Measurements from ENCODE around the gene PSMD2.

Gene PSMD2

GRCh38 chr3:184308744-184309143 is 9.7 kb downstream of the PSMD2 start:
- no peaks in the 10 kb centered on the region for H3K27me3 ChIP-seq (ENCODE audit: low read depth, low read length)
- no peak overlapping the region for H3K27ac ChIP-seq (ENCODE audit: low read length)
- no peaks in the 10 kb centered on the region for H3K9me3 ChIP-seq (ENCODE audit: control insufficient read depth in 1 of 2, low read length in 2 of 2)
- H3K36me3 ChIP-seq (ENCODE audit: control insufficient read depth in 1 of 2, insufficient read depth in 2 of 2, low read length in 2 of 2) = peaks cover 39 to 49% of the 10 kb centered on the region in 2 donors
- H3K4me3 ChIP-seq (ENCODE audit: low read depth in 1 of 2, low read length in 2 of 2) = no peak overlapping the region
- no peaks in the 10 kb centered on the region for H3K4me1 ChIP-seq (ENCODE audit: control insufficient read depth in 1 of 2, insufficient read depth in 2 of 2, low read length in 2 of 2)

GRCh38 chr3:184311633-184312032 is 12.6 kb downstream of the PSMD2 start:
- Histone ChIP-seq H3K27me3 (ENCODE audit: low read depth, low read length) (no peaks in the 10 kb centered on the region), H3K27ac (ENCODE audit: low read length) (no peak overlapping the region), H3K4me1 (ENCODE audit: control insufficient read depth in 1 of 2, insufficient read depth in 2 of 2, low read length in 2 of 2) (peaks cover under 1 to 4% of the 10 kb centered on the region in 2 donors), H3K9me3 (ENCODE audit: control insufficient read depth in 1 of 2, low read length in 2 of 2) (no peaks in the 10 kb centered on the region), H3K36me3 (ENCODE audit: control insufficient read depth in 1 of 2, insufficient read depth in 2 of 2, low read length in 2 of 2) (peaks cover 17 to 32% of the 10 kb centered on the region in 2 donors), H3K4me3 (ENCODE audit: low read depth in 1 of 2, low read length in 2 of 2) (no peak overlapping the region)

GRCh38 chr3:184314363-184314699 is 15.3 kb downstream of the PSMD2 start, which contains the start of gene EIF4G1:
EIF4G1 (plus strand) TSS chr3:184314606; CDS start chr3:184315797, 1,191 bp downstream.
- H3K4me3 ChIP-seq (ENCODE audit: low read depth in 1 of 2, low read length in 2 of 2) = peak within 1 kb of the TSS; percentile 77 to 79
- H3K4me1 ChIP-seq (ENCODE audit: control insufficient read depth in 1 of 2, insufficient read depth in 2 of 2, low read length in 2 of 2) = peaks cover 11 to 29% of the 10 kb centered on the region in 2 donors
- peak within 1 kb of the TSS; percentile 89 for H3K27ac ChIP-seq (ENCODE audit: low read length)
- H3K9me3 ChIP-seq (ENCODE audit: control insufficient read depth in 1 of 2, low read length in 2 of 2) = no peaks in the 10 kb centered on the region
- H3K36me3 ChIP-seq (ENCODE audit: control insufficient read depth in 1 of 2, insufficient read depth in 2 of 2, low read length in 2 of 2) = peaks cover 8 to 26% of the 10 kb centered on the region in 2 donors
- H3K27me3 ChIP-seq (ENCODE audit: low read depth, low read length) = no peaks in the 10 kb centered on the region

GRCh38 chr3:184314700-184315542 is 15.9 kb downstream of the PSMD2 start:
- peak overlapping the region; percentile 89 for H3K27ac ChIP-seq (ENCODE audit: low read length)
- H3K27me3 ChIP-seq (ENCODE audit: low read depth, low read length) = no peaks in the 10 kb centered on the region
- no peaks in the 10 kb centered on the region for H3K9me3 ChIP-seq (ENCODE audit: control insufficient read depth in 1 of 2, low read length in 2 of 2)
- H3K4me1 ChIP-seq (ENCODE audit: control insufficient read depth in 1 of 2, insufficient read depth in 2 of 2, low read length in 2 of 2) = peaks cover 16 to 35% of the 10 kb centered on the region in 2 donors
- peak overlapping the region; percentile 77 to 79 for H3K4me3 ChIP-seq (ENCODE audit: low read depth in 1 of 2, low read length in 2 of 2)
- H3K36me3 ChIP-seq (ENCODE audit: control insufficient read depth in 1 of 2, insufficient read depth in 2 of 2, low read length in 2 of 2) = peaks cover 8 to 29% of the 10 kb centered on the region in 2 donors

GRCh38 chr3:184315543-184315867 is 16.5 kb downstream of the PSMD2 start:
- Histone ChIP-seq H3K4me3 (ENCODE audit: low read depth in 1 of 2, low read length in 2 of 2) (peak overlapping the region; percentile 77 to 79), H3K27me3 (ENCODE audit: low read depth, low read length) (no peaks in the 10 kb centered on the region), H3K27ac (ENCODE audit: low read length) (peak overlapping the region; percentile 89), H3K9me3 (ENCODE audit: control insufficient read depth in 1 of 2, low read length in 2 of 2) (no peaks in the 10 kb centered on the region), H3K4me1 (ENCODE audit: control insufficient read depth in 1 of 2, insufficient read depth in 2 of 2, low read length in 2 of 2) (peaks cover 21 to 39% of the 10 kb centered on the region in 2 donors), H3K36me3 (ENCODE audit: control insufficient read depth in 1 of 2, insufficient read depth in 2 of 2, low read length in 2 of 2) (peaks cover 12 to 32% of the 10 kb centered on the region in 2 donors)

- H3K27ac ChIP-seq (ENCODE audit: low read length) = peak overlapping the region; percentile 89
- H3K36me3 ChIP-seq (ENCODE audit: control insufficient read depth in 1 of 2, insufficient read depth in 2 of 2, low read length in 2 of 2) = peaks cover 18 to 37% of the 10 kb centered on the region in 2 donors
- no peaks in the 10 kb centered on the region for H3K27me3 ChIP-seq (ENCODE audit: low read depth, low read length)
- no peaks in the 10 kb centered on the region for H3K9me3 ChIP-seq (ENCODE audit: control insufficient read depth in 1 of 2, low read length in 2 of 2)
- H3K4me1 ChIP-seq (ENCODE audit: control insufficient read depth in 1 of 2, insufficient read depth in 2 of 2, low read length in 2 of 2) = peaks cover 24 to 44% of the 10 kb centered on the region in 2 donors
- H3K4me3 ChIP-seq (ENCODE audit: low read depth in 1 of 2, low read length in 2 of 2) = peak overlapping the region; percentile 77 to 79
Measured at GRCh38 chr3:184315871-184316661, 17.0 kb downstream of the PSMD2 start.

- Histone ChIP-seq H3K9me3 (ENCODE audit: control insufficient read depth in 1 of 2, low read length in 2 of 2) (no peaks in the 10 kb centered on the region), H3K27me3 (ENCODE audit: low read depth, low read length) (no peaks in the 10 kb centered on the region), H3K36me3 (ENCODE audit: control insufficient read depth in 1 of 2, insufficient read depth in 2 of 2, low read length in 2 of 2) (peaks cover 25 to 44% of the 10 kb centered on the region in 2 donors), H3K27ac (ENCODE audit: low read length) (peak overlapping the region; percentile 89), H3K4me1 (ENCODE audit: control insufficient read depth in 1 of 2, insufficient read depth in 2 of 2, low read length in 2 of 2) (peaks cover 24 to 51% of the 10 kb centered on the region in 2 donors), H3K4me3 (ENCODE audit: low read depth in 1 of 2, low read length in 2 of 2) (peak overlapping the region; percentile 77 to 79)
Measured at GRCh38 chr3:184316792-184317191, 17.8 kb downstream of the PSMD2 start.

- Histone ChIP-seq H3K9me3 (ENCODE audit: control insufficient read depth in 1 of 2, low read length in 2 of 2) (no peaks in the 10 kb centered on the region), H3K27ac (ENCODE audit: low read length) (no peak overlapping the region), H3K36me3 (ENCODE audit: control insufficient read depth in 1 of 2, insufficient read depth in 2 of 2, low read length in 2 of 2) (peaks cover 29 to 49% of the 10 kb centered on the region in 2 donors), H3K4me1 (ENCODE audit: control insufficient read depth in 1 of 2, insufficient read depth in 2 of 2, low read length in 2 of 2) (peaks cover 24 to 56% of the 10 kb centered on the region in 2 donors), H3K4me3 (ENCODE audit: low read depth in 1 of 2, low read length in 2 of 2) (peak overlapping the region in 1 of 2 donors; percentile 79), H3K27me3 (ENCODE audit: low read depth, low read length) (no peaks in the 10 kb centered on the region)
Measured at GRCh38 chr3:184317201-184317600, 18.2 kb downstream of the PSMD2 start.

- peaks cover 58 to 73% of the 10 kb centered on the region in 2 donors for H3K36me3 ChIP-seq (ENCODE audit: control insufficient read depth in 1 of 2, insufficient read depth in 2 of 2, low read length in 2 of 2)
- H3K27me3 ChIP-seq (ENCODE audit: low read depth, low read length) = no peaks in the 10 kb centered on the region
- peak overlapping the region; percentile 83 for H3K27ac ChIP-seq (ENCODE audit: low read length)
- H3K9me3 ChIP-seq (ENCODE audit: control insufficient read depth in 1 of 2, low read length in 2 of 2) = no peaks in the 10 kb centered on the region
- peaks cover 24 to 58% of the 10 kb centered on the region in 2 donors for H3K4me1 ChIP-seq (ENCODE audit: control insufficient read depth in 1 of 2, insufficient read depth in 2 of 2, low read length in 2 of 2)
- H3K4me3 ChIP-seq (ENCODE audit: low read depth in 1 of 2, low read length in 2 of 2) = peak overlapping the region in 1 of 2 donors; percentile 35
Measured at GRCh38 chr3:184320104-184320445, 21.0 kb downstream of the PSMD2 start.

- no peak overlapping the region for H3K27ac ChIP-seq (ENCODE audit: low read length)
- H3K27me3 ChIP-seq (ENCODE audit: low read depth, low read length) = no peaks in the 10 kb centered on the region
- peaks cover 22 to 53% of the 10 kb centered on the region in 2 donors for H3K4me1 ChIP-seq (ENCODE audit: control insufficient read depth in 1 of 2, insufficient read depth in 2 of 2, low read length in 2 of 2)
- no peak overlapping the region for H3K4me3 ChIP-seq (ENCODE audit: low read depth in 1 of 2, low read length in 2 of 2)
- no peaks in the 10 kb centered on the region for H3K9me3 ChIP-seq (ENCODE audit: control insufficient read depth in 1 of 2, low read length in 2 of 2)
- H3K36me3 ChIP-seq (ENCODE audit: control insufficient read depth in 1 of 2, insufficient read depth in 2 of 2, low read length in 2 of 2) = peaks cover 74 to 82% of the 10 kb centered on the region in 2 donors
Measured at GRCh38 chr3:184321666-184322065, 22.6 kb downstream of the PSMD2 start.

GRCh38 chr3:184322731-184323487 is 23.9 kb downstream of the PSMD2 start:
- Histone ChIP-seq H3K36me3 (ENCODE audit: control insufficient read depth in 1 of 2, insufficient read depth in 2 of 2, low read length in 2 of 2) (peaks cover 79 to 83% of the 10 kb centered on the region in 2 donors), H3K27me3 (ENCODE audit: low read depth, low read length) (no peaks in the 10 kb centered on the region), H3K4me1 (ENCODE audit: control insufficient read depth in 1 of 2, insufficient read depth in 2 of 2, low read length in 2 of 2) (peaks cover 18 to 41% of the 10 kb centered on the region in 2 donors), H3K4me3 (ENCODE audit: low read depth in 1 of 2, low read length in 2 of 2) (no peak overlapping the region), H3K9me3 (ENCODE audit: control insufficient read depth in 1 of 2, low read length in 2 of 2) (no peaks in the 10 kb centered on the region), H3K27ac (ENCODE audit: low read length) (no peak overlapping the region)

All from muscle layer of duodenum (tissue), 2 donors.